D721Med (cell line): ENCODE measurements around the gene TENT4A.

Source experiments
- DNase-seq: peaks from one replicate; pipeline ENCODE4 v3.0.0; 2011; ENCODE audit warnings: low spot score; ENCODE audit not compliant: insufficient read length
- FAIRE-seq: peaks from 2 replicates; lab custom pipeline; 2011; peaks lifted over from hg19 to GRCh38; lab: Jason Lieb, UNC
- CTCF ChIP-seq: IDR thresholded peaks from 2 replicates; pipeline ENCODE4 v1.5.1; 2012; ENCODE audit warnings: mild to moderate bottlenecking, control low read depth; ENCODE audit not compliant: insufficient read depth; ENCODE audit errors: missing control alignments

Gene TENT4A

DNA sequence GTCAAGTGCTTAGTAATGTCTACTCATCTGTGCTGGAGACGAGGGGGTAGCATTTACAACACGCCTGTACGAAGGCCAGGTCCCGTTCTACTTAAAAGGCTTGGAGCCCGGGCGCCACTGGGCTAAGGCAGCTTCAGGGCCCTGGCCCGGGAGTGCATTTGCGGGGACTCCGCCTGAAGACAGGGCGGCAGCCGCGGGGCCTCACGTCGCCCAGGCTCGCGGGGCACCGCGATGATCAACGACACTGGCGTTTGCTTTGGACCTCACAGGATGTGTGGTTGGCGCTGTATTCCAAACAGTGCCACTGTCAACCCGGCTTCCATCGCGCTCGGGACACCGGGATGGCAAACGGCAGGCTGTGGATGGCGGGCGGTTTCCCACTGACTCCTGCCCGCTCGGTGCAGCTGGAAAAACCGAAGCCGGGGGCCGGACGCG, 1.1 kb upstream of the TENT4A start:
- TF ChIP-seq CTCF, result peak; percentile 7
- DNase-seq, result no peak
- FAIRE-seq, result no peak

DNA sequence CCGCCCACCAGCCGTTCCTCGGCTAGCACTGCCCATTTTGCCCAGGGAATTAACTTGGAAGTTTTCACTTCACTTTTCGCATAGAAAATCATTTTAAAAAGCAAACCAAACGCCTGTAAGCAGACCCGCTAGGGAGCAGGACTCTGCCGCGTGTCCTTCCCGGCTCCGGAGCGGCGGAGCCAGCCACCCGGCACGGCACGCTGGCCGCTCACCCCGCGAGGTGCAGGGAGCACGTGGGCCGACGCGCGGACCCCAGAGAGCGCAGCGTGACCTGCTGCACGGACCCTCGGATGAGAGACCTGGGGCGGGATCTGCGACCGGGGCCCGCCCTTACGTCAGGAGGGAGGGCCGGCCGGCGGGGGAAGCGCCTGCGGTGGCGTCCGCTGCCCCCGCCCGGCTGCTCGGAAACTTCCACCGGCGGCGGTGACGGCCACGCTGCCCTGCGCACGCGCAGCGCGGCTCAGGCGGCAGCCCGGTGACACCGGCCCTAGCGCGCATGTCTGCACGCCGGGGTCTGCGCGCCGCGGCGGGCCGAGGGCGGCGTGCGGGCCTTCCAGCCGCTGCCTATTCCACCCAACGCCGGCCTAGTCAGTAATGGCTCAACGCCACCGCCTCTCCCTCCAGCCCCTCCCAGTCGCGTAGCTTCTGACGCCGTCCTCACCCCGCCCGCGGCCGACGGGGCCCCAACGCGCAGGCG, 507 bp upstream of the TENT4A start:
- peak; percentile 33 for DNase-seq
- TF ChIP-seq CTCF, result no peak
- FAIRE-seq, result no peak

DNA sequence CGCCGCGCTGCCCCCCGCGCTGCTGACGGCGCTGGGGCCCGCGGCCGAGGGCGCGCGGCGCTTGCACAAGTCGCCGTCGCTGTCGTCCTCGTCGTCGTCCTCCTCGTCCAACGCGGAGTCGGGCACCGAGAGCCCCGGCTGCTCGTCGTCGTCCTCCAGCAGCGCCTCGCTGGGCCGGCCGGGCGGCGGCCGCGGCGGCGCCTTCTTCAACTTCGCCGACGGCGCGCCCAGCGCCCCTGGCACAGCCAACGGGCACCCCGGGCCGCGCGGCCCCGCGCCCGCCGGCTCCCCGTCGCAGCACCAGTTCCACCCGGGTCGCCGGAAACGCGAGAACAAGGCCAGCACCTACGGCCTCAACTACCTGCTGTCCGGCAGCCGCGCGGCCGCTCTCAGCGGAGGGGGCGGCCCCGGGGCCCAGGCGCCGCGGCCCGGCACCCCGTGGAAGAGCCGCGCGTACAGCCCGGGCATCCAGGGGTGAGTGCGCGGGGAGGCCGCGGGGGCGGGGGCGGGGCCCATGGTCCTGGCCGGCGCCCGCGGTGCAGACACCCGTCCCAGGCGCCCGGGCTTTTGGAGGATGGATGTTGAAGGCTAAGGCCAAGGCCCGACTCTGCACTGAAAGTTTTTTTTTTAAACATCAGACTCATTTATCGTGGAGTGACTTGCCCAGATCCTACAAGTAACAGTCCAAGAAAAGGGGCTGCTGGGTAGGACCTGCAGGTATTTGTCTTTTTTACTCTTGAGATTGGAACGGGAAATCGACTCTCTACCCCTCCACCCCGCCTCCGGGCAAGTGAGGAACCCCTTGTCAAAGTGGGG, 1.2 kb downstream of the TENT4A start:
- no peak for FAIRE-seq
- DNase-seq, result no peak
- no peak for TF ChIP-seq CTCF

- FAIRE-seq (no peak), DNase-seq (no peak)
- TF ChIP-seq CTCF, result no peak
These were observed 2.0 kb downstream of the TENT4A start for GRCh38 chr5:6715271-6715670.

- TF ChIP-seq CTCF, result no peak
- DNase-seq, result no peak
- no peak for FAIRE-seq
These were observed 2.8 kb downstream of the TENT4A start for GRCh38 chr5:6715758-6716628.

GRCh38 chr5:6716629-6717149, 3.5 kb downstream of the TENT4A start:
- FAIRE-seq (no peak), DNase-seq (no peak)
- no peak for TF ChIP-seq CTCF
